NCI-H1436 treated with DMSO at 0.1 percent for 48 hours (cell line): ENCODE results near the gene LARGE2.

ENCODE experiments used
- DNase-seq: peaks from one replicate; lab custom pipeline; 2025; lab: John Stamatoyannopoulos, UW

The LARGE2 gene

GRCh38 chr11:45917286-45917622 lies 5.2 kb upstream of the LARGE2 start:
- no peak for DNase-seq

- DNase-seq = peak; percentile 84
These were observed 4.7 kb upstream of the LARGE2 start, which contains the start of gene PEX16 for GRCh38 chr11:45917623-45918330. Gene PEX16, minus strand, starts transcription at chr11:45917877. Its CDS starts 66 bp downstream, at chr11:45917811.

GRCh38 chr11:45918331-45918941 lies 4.0 kb upstream of the LARGE2 start:
- no peak for DNase-seq

- DNase-seq = no peak
These were observed 3.3 kb upstream of the LARGE2 start for GRCh38 chr11:45918962-45919675.

GRCh38 chr11:45919806-45920530 lies 2.5 kb upstream of the LARGE2 start:
- no peak for DNase-seq

GRCh38 chr11:45920531-45921477 lies 1.7 kb upstream of the LARGE2 start:
- DNase-seq = no peak

GRCh38 chr11:45921561-45922424 lies 663 bp upstream of the LARGE2 start:
- DNase-seq = no peak

- no peak for DNase-seq
These were observed 1.8 kb downstream of the LARGE2 start for GRCh38 chr11:45924036-45924915.

- DNase-seq = no peak
These were observed 2.5 kb downstream of the LARGE2 start for GRCh38 chr11:45924927-45925326.

- no peak for DNase-seq
These were observed 3.1 kb downstream of the LARGE2 start for GRCh38 chr11:45925550-45925949.

GRCh38 chr11:45926001-45926401 lies 3.5 kb downstream of the LARGE2 start:
- DNase-seq = no peak

GRCh38 chr11:45926536-45927331 lies 4.3 kb downstream of the LARGE2 start:
- DNase-seq = no peak

GRCh38 chr11:45927332-45927683 lies 4.9 kb downstream of the LARGE2 start:
- no peak for DNase-seq

GRCh38 chr11:45927684-45928413 lies 5.4 kb downstream of the LARGE2 start:
- no peak for DNase-seq

GRCh38 chr11:45928535-45929215 lies 6.2 kb downstream of the LARGE2 start:
- no peak for DNase-seq

GRCh38 chr11:45929486-45930030 lies 7.1 kb downstream of the LARGE2 start:
- no peak for DNase-seq
